ENCODE data around the gene DDI1.

DDI1 gene

DNA sequence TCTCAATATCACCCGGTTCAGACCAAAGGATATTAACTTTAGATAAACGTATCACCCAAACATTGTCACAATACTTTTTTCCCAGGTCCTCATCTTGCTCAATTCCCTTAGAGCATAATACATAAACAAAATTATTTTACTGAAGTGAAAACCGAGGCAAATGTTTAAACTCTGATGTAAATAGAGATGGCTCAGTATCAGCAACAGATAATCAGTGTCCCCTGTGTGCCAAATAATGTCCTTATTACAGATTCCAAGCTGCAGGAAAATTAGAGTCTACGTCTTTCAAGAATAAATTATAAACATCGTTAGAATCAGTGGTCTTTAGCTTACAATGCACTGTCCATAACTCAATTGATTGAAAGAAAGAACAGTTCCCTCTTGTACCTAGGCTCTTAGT, 50.2 kb downstream of the DDI1 start:
- no peak for DNase-seq

Measured in GDM1 (cell line).